ENCODE data around the gene CPE. TPM values are rescaled to one million over a fixed set of nuclear protein-coding genes. Genes with fewer than 3 reads are reported as not detected.
A peak's percentile ranks its signal among the peaks of the same experiment; 100 is the strongest.
"Not testable (repeated sequence)": the region's sequence is repeated elsewhere in the genome, so short reads cannot be mapped to it uniquely, and the experiment has no call there.

Gene CPE
- total RNA-seq, 1 donor from 2014 or later: 93.8 TPM

DNA sequence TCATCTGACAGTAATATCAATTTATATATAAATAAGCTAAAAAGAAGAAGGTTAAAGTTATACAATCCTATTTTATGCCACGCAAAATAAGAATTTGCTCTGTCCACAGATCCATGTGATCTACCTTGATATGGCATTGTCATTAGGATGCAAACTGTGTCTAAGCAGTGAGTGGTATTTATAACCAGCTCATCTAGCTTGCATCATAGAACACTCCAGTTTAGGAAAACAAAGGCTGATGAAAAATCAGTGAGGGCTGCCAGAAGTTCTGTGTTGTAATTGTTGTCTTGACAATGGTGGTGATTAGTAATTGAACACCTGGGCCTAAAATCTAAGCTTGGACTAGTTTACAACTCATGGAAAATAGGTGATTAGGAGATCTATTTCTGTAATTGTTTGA, 111.0 kb downstream of the CPE start:
- no peaks in the 10 kb centered on the region for H3K9me3 Mint-ChIP-seq
- TF ChIP-seq CTCF (IDR thresholded peaks at IDR 0.05; ENCODE audit: unreplicated experiment): no peak

DNA sequence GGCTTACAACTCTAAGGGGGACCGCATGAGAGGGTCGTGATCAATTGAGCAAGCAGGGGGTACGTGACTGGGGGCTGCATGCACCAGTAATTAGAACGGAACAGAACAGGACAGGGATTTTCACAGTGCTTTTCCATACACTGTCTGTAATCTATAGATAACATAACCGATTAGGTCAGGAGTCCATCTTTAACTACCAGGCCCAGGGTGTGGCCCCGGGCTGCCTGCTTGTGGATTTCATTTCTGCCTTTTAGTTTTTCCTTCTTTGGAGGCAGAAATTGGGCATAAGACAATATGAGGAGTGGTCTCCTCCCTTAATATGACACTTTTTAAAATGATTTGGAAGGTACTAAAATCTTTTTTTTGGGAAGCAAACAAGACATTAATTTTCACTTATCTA, 113.8 kb downstream of the CPE start:
- H3K4me3 Mint-ChIP-seq; H3K27ac Mint-ChIP-seq; H3K36me3 Mint-ChIP-seq; H3K9me3 Mint-ChIP-seq; DNase-seq (ENCODE audit: low spot score in 2 of 2, unreplicated experiment in 2 of 2): not testable (repeated sequence)
- H3K27me3 Mint-ChIP-seq (ENCODE audit: low read depth): peaks cover 18% of the 10 kb centered on the region
- peaks cover 14% of the 10 kb centered on the region for H3K4me1 Mint-ChIP-seq

More for the DNA sequence above, 111.0 kb downstream of the CPE start:
- Mint-ChIP-seq H3K4me3 (no peak overlapping the region), H3K36me3 (peaks cover 2% of the 10 kb centered on the region), H3K27ac (no peak overlapping the region), H3K4me1 (peaks cover 14% of the 10 kb centered on the region), H3K27me3 (ENCODE audit: low read depth) (peaks cover 18% of the 10 kb centered on the region)
- DNase-seq (ENCODE audit: low spot score in 2 of 2, unreplicated experiment in 2 of 2): no peak

DNA sequence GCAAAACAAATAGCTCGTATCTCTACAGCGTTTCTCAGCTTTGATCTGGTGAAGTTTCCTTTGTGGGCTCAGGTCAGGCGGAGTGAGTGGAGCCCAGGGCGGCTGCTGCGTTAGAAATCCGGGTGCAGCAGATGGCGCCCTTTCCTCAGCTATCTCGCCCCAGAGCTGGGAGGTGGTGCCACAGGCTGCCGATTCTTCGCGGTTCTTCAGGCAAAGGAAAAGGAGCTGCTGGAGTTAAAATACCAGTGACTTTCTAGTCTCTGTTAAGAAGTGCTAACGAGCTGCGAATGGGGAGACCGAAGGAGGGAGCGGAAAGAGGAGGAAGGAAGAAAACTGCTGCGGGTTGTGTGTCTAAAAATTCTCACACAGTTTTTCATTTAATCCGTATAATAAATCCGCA, 114.6 kb downstream of the CPE start:
- Mint-ChIP-seq H3K4me3 (peak overlapping the region; percentile 37), H3K27ac (no peak overlapping the region), H3K36me3 (peaks cover 2% of the 10 kb centered on the region), H3K27me3 (ENCODE audit: low read depth) (peaks cover 18% of the 10 kb centered on the region), H3K9me3 (no peaks in the 10 kb centered on the region), H3K4me1 (peaks cover 14% of the 10 kb centered on the region)
- TF ChIP-seq CTCF (IDR thresholded peaks at IDR 0.05; ENCODE audit: unreplicated experiment): peak; percentile 23
- peak; percentile 61 to 81 for DNase-seq (ENCODE audit: low spot score in 2 of 2, unreplicated experiment in 2 of 2)

DNA sequence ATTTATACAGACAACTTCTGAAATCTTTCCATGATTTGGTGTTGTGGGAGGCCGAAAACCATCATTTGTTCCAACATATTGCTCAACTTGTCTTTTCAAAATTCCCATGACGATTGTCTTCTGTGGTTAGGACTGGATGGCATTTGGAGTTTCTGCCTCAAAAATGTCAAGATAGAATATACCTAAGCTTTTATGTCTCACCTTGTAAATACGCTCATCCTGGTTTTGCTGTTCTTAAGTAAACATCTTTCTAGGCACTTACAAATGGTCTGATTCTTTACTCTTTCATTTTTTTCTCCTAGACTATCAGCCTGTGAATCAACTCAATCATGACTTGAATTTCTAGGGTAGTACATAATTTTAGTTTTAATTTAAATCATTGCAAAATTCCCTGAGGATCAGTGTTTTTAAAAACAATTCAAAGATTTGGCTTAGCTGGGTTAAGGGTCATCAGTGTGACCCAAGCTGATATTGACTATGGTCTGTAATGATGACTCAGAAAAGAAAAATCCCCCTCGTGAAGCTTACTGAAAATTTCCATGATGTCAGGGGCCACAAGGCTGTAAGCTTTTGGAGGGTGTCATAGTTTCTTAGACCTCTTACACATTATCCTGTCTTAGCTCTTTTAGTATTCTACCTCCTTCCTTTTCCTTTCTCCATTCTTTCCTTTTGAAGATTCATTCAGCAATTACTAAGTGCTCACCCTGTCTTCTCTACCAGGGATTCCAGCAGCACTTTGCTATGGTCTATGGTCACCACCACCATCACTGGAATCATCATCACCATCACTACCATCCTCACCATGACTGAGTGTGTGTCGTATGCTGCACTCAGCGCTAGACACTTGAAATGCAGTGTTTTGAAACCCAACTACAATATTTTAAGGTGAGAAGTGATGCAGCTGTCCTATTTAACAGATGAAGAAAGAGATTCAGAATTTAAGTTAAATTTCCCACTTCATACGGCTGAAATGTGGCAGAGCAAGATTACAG, 124.4 kb downstream of the CPE start:
- Mint-ChIP-seq H3K27me3 (ENCODE audit: low read depth) (peaks cover 8% of the 10 kb centered on the region), H3K4me3 (no peak overlapping the region), H3K4me1 (peaks cover 18% of the 10 kb centered on the region), H3K36me3 (peaks cover 11% of the 10 kb centered on the region), H3K9me3 (no peaks in the 10 kb centered on the region), H3K27ac (no peak overlapping the region)
- no peak for DNase-seq (ENCODE audit: low spot score in 2 of 2, unreplicated experiment in 2 of 2)
- no peak for TF ChIP-seq CTCF (IDR thresholded peaks at IDR 0.05; ENCODE audit: unreplicated experiment)

DNA sequence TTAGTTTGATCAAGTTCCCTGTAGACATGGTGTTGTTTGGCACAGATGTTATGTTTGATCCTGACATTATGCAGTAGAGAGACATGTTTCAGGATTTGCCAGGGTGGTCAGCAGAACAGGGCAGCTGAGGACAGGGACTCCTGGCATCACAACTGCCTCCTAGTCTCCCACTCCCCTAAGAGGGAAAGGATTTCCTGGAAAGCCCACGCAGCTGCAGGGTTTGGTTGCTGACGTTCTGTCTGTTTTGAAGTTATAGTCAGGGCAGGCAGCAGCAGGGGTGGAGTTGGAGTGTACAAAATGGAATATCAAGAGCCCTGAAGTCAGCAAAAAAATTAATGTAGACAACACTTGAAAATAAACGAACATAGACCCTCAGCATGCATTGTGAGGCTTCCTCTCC, 125.4 kb downstream of the CPE start:
- TF ChIP-seq CTCF (IDR thresholded peaks at IDR 0.05; ENCODE audit: unreplicated experiment): no peak
- Mint-ChIP-seq H3K4me1 (peaks cover 18% of the 10 kb centered on the region), H3K4me3 (no peak overlapping the region), H3K9me3 (no peaks in the 10 kb centered on the region), H3K36me3 (peaks cover 7% of the 10 kb centered on the region), H3K27me3 (ENCODE audit: low read depth) (peaks cover 10% of the 10 kb centered on the region), H3K27ac (no peak overlapping the region)
- DNase-seq (ENCODE audit: low spot score in 2 of 2, unreplicated experiment in 2 of 2): no peak

Measured in mesothelial cell of epicardium (in vitro differentiated cells).